DMS53 (cell line): Measurements from ENCODE around the gene CD14.
"Not testable (repeated sequence)": the region's sequence is repeated elsewhere in the genome, so short reads cannot be mapped to it uniquely, and the experiment has no call there.

Source experiments
- DNase-seq: peaks from one replicate; lab custom pipeline; 2025; lab: John Stamatoyannopoulos, UW

The CD14 gene

DNA sequence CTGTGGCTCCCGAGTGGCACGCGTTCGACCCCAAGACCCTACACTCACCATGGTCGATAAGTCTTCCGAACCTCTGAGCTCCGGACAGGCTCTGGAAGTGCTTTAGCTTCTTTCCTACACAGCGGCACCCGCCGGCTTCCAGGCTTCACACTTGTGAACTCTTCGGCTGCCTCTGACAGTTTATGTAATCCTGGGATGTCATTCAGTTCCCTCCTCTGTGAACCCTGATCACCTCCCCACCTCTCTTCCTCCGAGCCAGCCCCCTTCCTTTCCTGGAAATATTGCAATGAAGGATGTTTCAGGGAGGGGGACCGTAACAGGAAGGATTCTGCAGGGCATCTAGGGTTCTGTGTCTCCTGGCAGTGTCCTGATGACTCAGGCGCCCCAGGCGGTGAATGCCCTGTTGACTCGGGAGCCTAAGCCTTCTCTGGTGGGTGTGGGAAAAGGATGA, at the start of gene CD14:
CD14 (minus strand) TSS at position 155 of the 451 bp plus-strand sequence; CDS start at position 51, 104 bp downstream.
- DNase-seq, result peak; percentile 80

DNA sequence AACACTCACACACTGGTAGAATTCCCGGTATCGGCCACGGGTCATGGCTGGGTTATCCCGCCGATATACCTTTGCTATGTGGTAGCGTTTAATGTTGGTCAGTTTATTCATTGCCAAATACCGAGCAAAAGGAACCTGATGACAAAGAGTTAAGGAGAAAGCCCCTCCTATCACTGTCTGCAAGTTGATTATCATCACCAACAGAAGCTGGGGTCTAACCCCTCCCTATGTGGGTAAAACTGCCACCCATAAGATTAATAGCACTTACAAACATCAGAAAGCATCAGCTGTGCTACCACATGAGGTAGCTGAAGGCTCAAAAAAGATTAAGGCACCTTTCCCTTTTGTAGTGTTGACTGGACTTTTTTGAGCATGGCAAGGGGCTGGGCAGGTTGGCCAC, 46.0 kb upstream of the CD14 start:
- no peak for DNase-seq

GRCh38 chr5:140677947-140678346, 45.0 kb upstream of the CD14 start:
- no peak for DNase-seq

DNA sequence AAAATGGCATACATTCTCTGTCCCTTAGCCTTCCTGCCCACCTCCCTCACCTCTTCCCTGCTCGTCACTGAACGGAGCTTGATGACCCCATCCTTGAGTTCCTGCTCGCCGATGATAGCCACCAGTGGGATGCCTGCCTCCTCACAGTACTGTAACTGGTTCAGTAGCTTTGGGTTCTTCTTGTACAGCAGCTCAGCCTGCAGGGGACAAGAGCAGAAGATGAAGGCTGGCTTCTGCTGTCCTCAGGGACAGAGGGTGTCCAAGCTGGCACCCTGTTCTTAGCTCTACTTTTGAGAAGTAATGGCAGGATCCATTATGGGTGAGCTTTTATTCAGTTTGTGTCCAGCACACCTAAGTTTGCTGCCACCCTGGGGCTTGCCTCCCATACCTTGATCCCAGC, 41.7 kb upstream of the CD14 start:
- no peak for DNase-seq

- DNase-seq, result peak; percentile 27
These were observed 41.2 kb upstream of the CD14 start for GRCh38 chr5:140674211-140674610.

DNA sequence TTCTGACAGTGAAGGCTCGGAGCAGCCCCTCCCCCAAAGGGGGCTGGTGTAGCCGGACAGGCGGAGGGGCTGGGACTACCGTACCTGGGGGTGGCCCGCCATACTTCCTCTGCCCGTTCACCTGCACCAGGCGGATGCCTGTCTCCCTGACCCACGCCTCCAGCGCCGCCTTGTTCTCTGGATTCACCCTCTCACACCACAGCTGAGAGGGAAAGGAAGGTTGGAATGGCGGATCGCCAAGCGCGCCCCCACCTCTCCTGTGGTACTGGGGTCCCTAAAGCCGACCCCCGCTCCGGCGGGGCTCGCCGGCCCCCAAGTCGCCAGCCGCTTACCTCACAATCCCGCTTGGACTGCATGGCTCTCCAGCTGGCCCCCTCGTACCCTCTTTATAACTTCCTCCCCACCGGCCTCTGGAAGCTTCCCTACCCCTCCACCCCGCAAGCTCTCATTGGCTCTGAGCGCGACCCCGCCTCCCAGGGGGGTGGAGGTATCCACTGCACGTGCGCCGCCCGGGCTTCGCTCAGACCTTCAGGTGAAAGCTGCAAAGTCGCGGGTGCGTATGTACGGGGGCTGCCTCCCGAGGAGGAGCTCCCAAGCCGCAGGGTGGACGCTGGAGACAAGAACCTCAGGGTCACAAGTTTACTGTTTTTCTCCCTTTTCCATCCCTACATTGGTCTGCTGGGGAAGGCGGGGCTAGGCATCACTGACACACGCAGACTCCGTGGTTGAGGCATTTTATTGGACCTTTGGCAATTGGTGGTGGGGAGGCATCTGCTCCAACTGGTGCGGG, 40.4 kb upstream of the CD14 start, which contains the start of gene DND1:
DND1 (minus strand) TSS at position 390 of the 790 bp plus-strand sequence; CDS start at position 356, 34 bp downstream.
- no peak for DNase-seq

GRCh38 chr5:140672455-140673186, 39.6 kb upstream of the CD14 start:
- DNase-seq, result peak; percentile 74

GRCh38 chr5:140671472-140672125, 38.6 kb upstream of the CD14 start:
- peak; percentile 32 for DNase-seq

DNA sequence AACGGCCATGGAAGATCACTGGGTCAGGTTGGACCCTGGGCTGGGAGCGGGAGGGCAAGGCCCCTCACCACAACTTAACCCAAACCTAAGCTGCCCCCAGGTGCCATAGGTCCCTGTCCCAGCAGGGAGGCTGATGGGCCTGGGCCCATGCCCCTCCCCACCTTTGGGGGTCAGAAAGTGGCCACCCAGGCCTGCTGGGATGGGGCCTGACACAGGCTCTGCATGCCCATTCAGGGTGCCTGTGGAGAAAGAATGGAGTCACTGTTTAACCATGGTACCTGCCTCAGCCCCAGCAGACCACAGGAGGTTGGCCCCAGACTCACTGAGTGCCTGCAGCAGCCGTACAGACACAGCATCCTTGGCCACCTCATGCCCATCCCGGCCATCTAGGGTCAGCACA, 38.1 kb upstream of the CD14 start:
- DNase-seq, result not testable (repeated sequence)

GRCh38 chr5:140664359-140665119, 31.6 kb upstream of the CD14 start, which contains the start of gene WDR55:
Gene WDR55 (plus strand): TSS chr5:140664904. CDS start chr5:140664913, 9 bp downstream.
- peak; percentile 98 for DNase-seq

GRCh38 chr5:140664030-140664358, 31.0 kb upstream of the CD14 start:
- DNase-seq, result no peak

DNA sequence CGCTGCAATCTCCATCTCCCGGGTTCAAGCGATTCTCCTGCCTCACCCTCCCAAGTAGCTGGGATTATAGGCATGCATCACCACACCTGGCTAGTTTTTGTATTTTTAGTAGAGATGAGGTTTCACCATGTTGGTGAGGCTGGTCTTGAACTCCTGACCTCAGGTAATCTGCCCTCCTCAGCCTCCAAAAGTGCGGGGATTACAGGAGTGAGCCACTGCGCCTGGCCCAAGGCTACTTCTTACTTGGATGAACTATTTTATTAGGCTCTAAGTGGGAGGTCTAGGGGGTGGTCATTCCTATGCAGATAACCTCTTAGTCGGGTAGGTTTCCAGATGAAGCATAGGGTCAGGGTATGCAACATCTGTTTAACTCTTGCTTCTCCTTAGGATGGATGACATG, 27.4 kb upstream of the CD14 start:
- not testable (repeated sequence) for DNase-seq

- DNase-seq, result no peak
These were observed 25.9 kb upstream of the CD14 start for GRCh38 chr5:140658870-140659269.

DNA sequence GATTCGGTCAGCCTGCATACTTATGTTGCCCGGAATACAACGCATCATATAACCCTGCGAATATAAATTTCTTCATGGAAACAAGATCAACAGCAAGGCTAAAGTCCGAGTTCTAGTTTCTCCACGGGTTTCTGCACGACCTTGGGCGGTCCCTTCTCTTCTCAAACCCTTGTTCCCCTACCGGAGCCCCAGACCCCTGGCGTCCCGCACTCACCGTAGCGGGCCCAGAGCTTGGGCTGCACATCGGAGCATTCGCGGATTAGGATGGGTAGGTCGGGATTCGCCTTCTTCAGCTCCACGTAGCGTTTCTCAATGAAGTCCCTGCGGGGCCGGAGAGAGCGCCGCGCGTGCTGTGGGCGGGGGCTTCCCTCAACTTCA, 14.1 kb upstream of the CD14 start:
- peak; percentile 61 for DNase-seq

DNA sequence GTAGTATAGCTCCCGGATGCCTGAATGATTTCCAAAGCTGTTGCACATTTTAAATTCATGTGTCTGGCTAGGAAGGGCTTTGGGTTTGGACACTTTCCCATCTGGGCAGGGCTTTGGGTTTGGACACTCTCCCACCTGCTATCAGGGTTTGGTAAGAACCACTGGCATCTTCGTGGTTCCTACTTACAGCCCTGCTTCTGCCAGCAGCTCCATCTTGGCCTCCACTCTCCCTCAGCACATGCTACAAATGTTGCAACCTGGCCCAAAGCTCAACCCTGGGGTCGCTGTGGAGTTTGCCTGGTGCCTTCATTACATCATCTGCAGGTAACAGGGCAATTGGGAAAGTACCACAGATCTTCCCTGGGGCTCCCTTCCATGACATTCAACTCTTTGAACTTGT, 9.7 kb upstream of the CD14 start:
- no peak for DNase-seq

- no peak for DNase-seq
These were observed 8.7 kb upstream of the CD14 start for GRCh38 chr5:140641716-140642115.

GRCh38 chr5:140639148-140639981, 6.4 kb upstream of the CD14 start, which contains the start of gene TMCO6:
Gene TMCO6 (plus strand): TSS chr5:140639451. CDS start chr5:140639528, 77 bp downstream.
- peak; percentile 98 for DNase-seq

DNA sequence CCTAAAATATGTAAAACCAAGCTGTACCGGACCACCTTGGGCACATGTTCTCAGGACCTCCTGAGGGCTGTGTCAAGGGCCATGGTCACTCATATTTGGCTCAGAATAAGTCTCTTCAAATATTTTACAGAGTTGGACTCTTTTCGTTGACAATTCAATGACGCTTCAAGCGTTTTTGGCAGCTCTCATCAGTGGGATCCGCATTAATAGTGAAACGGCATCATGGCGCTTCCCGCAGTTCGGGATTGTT, 5.8 kb upstream of the CD14 start:
- not testable (repeated sequence) for DNase-seq

DNA sequence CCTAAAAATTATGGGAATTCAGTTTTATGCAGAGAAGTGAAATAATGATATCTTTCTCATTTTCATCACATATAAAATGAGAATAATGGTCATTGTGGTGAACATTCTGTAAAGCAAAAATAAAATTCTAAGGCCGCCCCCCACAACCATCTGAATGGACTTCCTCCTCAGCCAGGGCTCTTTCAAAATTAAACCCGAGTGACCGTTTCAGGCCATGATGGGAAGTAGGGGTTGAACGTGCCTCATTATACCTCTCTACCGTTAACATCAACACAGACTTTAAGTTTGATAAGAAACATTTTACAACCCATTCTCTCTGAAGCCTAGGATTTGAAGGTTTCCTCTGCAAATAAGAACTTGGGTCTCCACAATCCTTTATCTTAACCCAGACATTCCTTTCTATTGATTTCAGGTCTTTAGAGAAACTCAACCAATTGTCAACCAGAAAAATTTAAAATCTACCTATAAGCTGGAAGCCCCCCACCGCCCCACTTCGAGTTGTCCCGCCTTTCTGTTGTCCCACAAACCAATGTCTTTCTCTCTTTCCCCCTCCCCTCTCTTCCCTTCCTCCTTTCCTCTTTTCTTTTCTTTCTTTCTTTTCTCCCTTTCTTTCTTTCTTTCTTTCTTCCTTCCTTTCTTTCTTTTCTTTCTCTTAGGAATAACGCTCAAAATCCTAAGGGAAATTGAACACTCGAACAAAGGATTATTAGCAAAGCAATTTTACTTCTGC, 4.6 kb upstream of the CD14 start:
- DNase-seq, result no peak
